DOHH2 (cell line): ENCODE measurements around the gene LTB4R2.

Experiments
- H3F3A ChIP-seq: fragments of 200-600 bp; sonication (generic), shearing (Covaris generic); 2 replicates; pipeline ENCODE4 v1.6.0; 2016; ENCODE audit warnings: antibody characterized with exemption, mild to moderate bottlenecking; ENCODE audit not compliant: control insufficient read depth, insufficient read depth
- H3K27ac ChIP-seq: fragments of 200-600 bp; sonication (generic); 2 replicates; pipeline ENCODE4 v1.5.1; 2014; ENCODE audit warnings: low read depth, mild to moderate bottlenecking, low read length, moderate library complexity
- H3K27me3 ChIP-seq: fragments of 200-600 bp; sonication (generic); 2 replicates; pipeline ENCODE4 v1.6.1; 2014; ENCODE audit warnings: mild to moderate bottlenecking, low read length, mixed read lengths; ENCODE audit not compliant: control insufficient read depth
- H3K36me3 ChIP-seq: fragments of 200-600 bp; sonication (generic); 2 replicates; pipeline ENCODE4 v1.6.1; 2014; ENCODE audit warnings: mild to moderate bottlenecking, low read length, moderate library complexity, mixed read lengths; ENCODE audit not compliant: control insufficient read depth
- H3K4me1 ChIP-seq: fragments of 200-600 bp; sonication (generic); 2 replicates; pipeline ENCODE4 v1.6.1; 2014; ENCODE audit warnings: mild to moderate bottlenecking, low read length, mixed read lengths; ENCODE audit not compliant: control insufficient read depth
- H3K4me2 ChIP-seq: fragments of 200-600 bp; sonication (generic); 2 replicates; pipeline ENCODE4 v1.6.0; 2014; ENCODE audit warnings: mild to moderate bottlenecking, low read length, moderate library complexity
- H3K4me3 ChIP-seq: fragments of 200-600 bp; sonication (generic); 2 replicates; pipeline ENCODE4 v1.5.1; 2014; ENCODE audit warnings: mild to moderate bottlenecking, low read length, mixed read lengths
- H3K79me2 ChIP-seq: fragments of 200-600 bp; sonication (generic); 2 replicates; pipeline ENCODE4 v1.6.1; 2014; ENCODE audit warnings: mild to moderate bottlenecking, low read length, mixed read lengths; ENCODE audit not compliant: control insufficient read depth
- H3K9me2 ChIP-seq: fragments of 200-600 bp; sonication (generic); replicated peaks from 2 replicates; pipeline ENCODE4 v1.6.1; 2014; ENCODE audit warnings: mild to moderate bottlenecking, low read length, mixed read lengths; ENCODE audit not compliant: control insufficient read depth
- H3K9me3 ChIP-seq: fragments of 200-600 bp; sonication (generic); 2 replicates; pipeline ENCODE4 v1.6.1; 2014; ENCODE audit warnings: antibody characterized with exemption, low read length, mixed read lengths; ENCODE audit not compliant: control insufficient read depth, insufficient read depth
- H4K20me1 ChIP-seq: fragments of 200-600 bp; sonication (generic); 2 replicates; pipeline ENCODE4 v1.6.0; 2014; ENCODE audit warnings: low read depth, mild to moderate bottlenecking, antibody characterized with exemption, low read length, moderate library complexity; ENCODE audit not compliant: control insufficient read depth, insufficient read depth
- CTCF ChIP-seq: fragments of 200-600 bp; sonication (generic); IDR thresholded peaks from one replicate; pipeline ENCODE4 v1.5.1; 2014; ENCODE audit warnings: antibody characterized with exemption, mild to moderate bottlenecking, low read depth, low read length; ENCODE audit not compliant: poor library complexity, severe bottlenecking
- EZH2phosphoT487 ChIP-seq: fragments of 200-600 bp; sonication (generic); IDR thresholded peaks from 2 replicates; pipeline ENCODE4 v1.6.1; 2017; ENCODE audit warnings: borderline replicate concordance, mild to moderate bottlenecking, antibody characterized with exemption, low read length, moderate library complexity, mixed read lengths

The LTB4R2 gene

GRCh38 chr14:24280797-24281460, 29.0 kb upstream of the LTB4R2 start:
- H3K4me3 ChIP-seq: no peak overlapping the region
- H3K79me2 ChIP-seq: no peaks in the 10 kb centered on the region
- no peaks in the 10 kb centered on the region for H3K9me3 ChIP-seq
- H3K9me2 ChIP-seq: no peaks in the 10 kb centered on the region
- TF ChIP-seq CTCF (no peak), EZH2phosphoT487 (no peak)
- no peaks in the 10 kb centered on the region for H4K20me1 ChIP-seq
- peaks cover 15% of the 10 kb centered on the region for H3K4me1 ChIP-seq
- H3K27me3 ChIP-seq: no peaks in the 10 kb centered on the region
- H3F3A ChIP-seq: no peaks in the 10 kb centered on the region
- H3K4me2 ChIP-seq: no peak overlapping the region
- no peaks in the 10 kb centered on the region for H3K36me3 ChIP-seq
- no peak overlapping the region for H3K27ac ChIP-seq

DNA sequence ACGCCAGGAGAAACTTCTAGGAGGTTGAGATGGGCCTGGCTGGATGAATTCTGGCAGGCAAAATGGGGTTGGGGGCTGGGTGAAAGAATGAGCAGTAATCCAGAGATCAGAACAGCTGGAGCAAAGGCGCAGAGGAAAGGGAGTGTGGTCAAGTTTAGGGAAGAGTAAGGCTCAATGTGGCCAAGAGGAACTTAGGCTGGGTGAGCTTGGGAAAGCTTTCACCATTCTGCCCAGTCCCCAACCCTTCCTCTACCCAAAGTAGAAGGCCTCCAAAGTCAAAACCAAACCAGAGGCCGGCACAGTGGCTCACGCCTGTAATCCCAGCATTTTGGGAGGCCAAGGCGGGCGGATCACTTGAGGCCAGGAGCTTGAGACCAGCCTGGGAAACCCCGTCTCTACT, 28.3 kb upstream of the LTB4R2 start:
- no peaks in the 10 kb centered on the region for H3K79me2 ChIP-seq

DNA sequence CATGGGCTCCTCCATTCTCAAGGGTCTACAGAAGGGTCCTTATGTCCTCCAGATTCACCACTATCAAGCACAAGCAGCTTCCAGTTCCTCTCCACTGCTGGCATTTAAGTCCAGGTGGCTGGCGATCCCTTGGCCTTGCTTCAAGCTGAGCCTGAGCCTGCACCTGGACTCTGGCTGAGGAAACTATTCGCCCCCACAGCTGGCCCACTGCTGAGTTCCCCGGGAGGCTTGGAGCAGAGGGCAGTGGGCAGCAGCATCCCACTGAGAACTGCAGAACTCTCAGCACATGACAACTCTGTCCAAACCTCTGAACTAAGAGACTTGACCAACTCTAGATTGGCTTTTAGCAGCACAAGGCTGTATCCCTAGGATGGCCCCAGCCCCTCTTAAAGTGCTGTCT, 27.2 kb upstream of the LTB4R2 start:
- no peaks in the 10 kb centered on the region for H4K20me1 ChIP-seq

More for the DNA sequence above, 28.3 kb upstream of the LTB4R2 start:
- Histone ChIP-seq H3K36me3 (no peaks in the 10 kb centered on the region), H3K4me2 (no peak overlapping the region), H3K9me2 (no peaks in the 10 kb centered on the region), H3K27me3 (no peaks in the 10 kb centered on the region), H3F3A (no peaks in the 10 kb centered on the region), H3K4me3 (no peak overlapping the region), H3K9me3 (no peaks in the 10 kb centered on the region), H3K27ac (no peak overlapping the region), H3K4me1 (peaks cover 15% of the 10 kb centered on the region), H4K20me1 (no peaks in the 10 kb centered on the region)
- TF ChIP-seq EZH2phosphoT487: no peak
- no peak for TF ChIP-seq CTCF

More for the DNA sequence above, 27.2 kb upstream of the LTB4R2 start:
- no peaks in the 10 kb centered on the region for H3K36me3 ChIP-seq
- H3K79me2 ChIP-seq: no peaks in the 10 kb centered on the region
- TF ChIP-seq CTCF (no peak), EZH2phosphoT487 (no peak)
- H3K4me2 ChIP-seq: no peak overlapping the region
- no peak overlapping the region for H3K27ac ChIP-seq
- H3K4me3 ChIP-seq: no peak overlapping the region
- peaks cover 15% of the 10 kb centered on the region for H3K4me1 ChIP-seq
- H3K9me3 ChIP-seq: no peaks in the 10 kb centered on the region
- H3K9me2 ChIP-seq: no peaks in the 10 kb centered on the region
- no peaks in the 10 kb centered on the region for H3K27me3 ChIP-seq
- no peaks in the 10 kb centered on the region for H3F3A ChIP-seq
